GM21515 (cell line): ENCODE measurements around the gene TRIOBP.

ENCODE experiments used
- ATAC-seq: cut with Tn5 transposase; IDR thresholded peaks from one replicate; pipeline ENCODE4 v1.9.1; 2021; ENCODE audit not compliant: unreplicated experiment

TRIOBP gene

DNA sequence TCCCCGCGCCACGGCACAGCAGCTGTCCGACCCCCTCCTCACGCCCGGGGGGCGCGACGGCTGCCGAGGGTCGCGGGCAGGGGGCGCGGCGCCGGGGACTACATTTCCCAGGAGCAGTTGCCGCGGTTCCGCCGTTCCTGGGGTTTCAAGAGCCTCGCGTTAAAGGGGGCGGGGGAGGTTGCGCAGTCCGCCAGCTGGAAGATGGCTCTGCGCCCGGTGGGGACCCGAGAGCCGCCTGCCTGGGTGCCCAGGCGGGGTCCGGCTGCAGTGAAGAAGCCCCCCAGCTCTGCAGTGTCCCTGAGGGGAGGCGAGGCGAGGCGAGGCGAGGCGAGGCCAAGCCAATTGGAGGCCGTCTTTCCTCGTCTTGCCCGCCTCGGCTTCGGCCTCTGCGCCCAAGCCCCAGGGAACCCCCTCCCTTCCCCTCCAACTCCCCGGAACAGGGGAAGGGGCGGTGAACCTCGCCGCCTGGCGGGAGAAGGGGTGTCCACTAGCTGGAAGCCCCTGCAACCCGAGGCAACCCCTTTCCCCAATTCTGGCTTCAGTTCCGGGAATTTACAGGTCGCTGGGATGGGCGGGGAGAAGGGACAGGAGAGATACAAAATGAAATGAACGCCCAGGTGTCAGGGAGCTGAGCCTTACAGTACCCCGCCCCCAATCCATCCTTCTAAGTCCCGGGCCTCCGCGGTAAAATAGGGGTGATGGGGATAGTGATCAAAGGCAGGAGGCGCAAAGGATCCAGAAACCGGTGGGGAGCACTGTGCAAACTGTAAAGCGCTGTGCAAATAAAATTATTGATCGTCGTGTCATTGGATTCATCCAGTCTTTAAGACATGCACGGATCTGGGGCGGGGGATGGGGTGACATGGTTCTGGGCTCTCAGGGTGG, 105.7 kb downstream of the TRIOBP start:
- ATAC-seq: no peak

DNA sequence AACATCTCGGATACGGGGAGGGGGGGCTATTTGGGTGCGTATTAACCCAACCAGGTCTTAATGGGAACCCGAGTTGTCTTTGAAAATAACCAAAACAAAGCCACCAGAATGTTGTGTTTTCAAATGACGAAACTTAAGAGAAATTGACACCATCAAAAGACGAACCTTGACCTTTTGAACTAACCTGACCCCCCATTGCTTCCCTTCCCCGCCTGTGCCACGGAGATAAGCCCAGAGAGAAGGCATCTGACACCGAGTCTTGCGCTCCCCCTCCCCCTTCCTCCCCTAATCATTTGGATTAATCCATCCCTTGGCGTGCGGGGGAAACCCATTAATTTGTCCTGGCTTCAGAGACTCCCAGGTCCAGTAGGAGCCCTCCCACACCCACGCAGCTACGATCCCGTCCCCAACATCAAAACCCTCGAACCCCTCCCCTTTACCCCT, 106.4 kb downstream of the TRIOBP start:
- ATAC-seq: no peak

DNA sequence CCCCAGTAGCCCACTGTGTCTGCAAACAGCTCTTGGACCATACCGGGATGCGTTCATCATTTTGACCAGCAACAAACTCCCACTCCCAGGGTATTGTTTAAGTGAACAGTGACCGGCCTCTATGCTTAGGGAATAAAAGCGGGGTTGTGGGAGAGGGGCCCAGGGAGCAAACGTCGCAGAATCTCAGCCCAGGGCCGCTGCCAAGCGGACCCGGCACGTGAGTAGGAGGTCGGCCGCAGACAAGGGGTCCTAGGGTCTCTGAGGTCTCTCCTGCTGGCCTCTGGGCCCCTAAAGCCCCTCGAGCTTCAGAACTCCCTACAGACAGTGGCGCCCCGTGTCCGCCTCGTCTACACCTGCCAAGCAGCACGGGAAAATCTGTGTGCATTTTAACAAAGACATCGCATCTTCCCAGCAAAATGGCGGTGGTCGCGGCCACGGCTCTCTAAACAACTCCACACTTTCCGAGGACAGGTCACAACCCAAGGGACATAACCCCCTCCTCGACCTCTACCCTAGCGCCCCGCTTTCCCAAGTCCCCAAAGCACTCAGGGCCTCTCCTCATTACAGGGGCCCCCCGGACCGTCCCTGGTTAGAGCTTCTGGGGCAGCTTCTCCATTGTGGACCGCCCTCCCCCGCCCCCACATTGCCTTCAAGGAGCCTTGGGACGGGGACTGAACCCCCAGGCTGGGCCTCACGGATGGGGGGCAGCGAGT, 106.9 kb downstream of the TRIOBP start:
- ATAC-seq: no peak

DNA sequence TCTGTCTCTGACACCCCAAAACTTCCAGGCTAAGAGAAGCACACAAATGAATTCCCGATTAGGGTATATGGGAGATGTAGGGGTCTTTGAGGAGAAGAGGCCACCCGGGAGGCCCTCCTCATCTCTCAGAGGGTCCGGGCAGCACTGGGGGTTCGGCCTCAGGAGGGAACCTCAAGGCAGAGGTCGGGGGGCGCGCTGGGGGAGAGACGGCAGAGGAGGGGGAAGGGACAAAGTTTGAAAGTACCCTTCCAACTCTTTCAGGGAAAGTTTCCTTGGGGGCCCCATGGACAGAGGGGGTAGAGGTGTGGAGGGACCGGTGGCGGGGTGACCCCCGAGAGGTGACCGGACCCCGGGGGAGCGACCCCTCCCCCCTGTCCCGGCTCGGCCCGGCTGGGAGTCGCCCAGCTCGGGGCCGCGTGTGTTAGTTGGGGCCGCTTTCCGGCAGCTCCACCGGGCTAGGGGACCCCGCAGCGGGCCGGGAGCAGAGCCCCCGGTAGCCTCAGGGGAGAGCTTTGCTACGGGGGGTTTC, 107.6 kb downstream of the TRIOBP start:
- no peak for ATAC-seq

DNA sequence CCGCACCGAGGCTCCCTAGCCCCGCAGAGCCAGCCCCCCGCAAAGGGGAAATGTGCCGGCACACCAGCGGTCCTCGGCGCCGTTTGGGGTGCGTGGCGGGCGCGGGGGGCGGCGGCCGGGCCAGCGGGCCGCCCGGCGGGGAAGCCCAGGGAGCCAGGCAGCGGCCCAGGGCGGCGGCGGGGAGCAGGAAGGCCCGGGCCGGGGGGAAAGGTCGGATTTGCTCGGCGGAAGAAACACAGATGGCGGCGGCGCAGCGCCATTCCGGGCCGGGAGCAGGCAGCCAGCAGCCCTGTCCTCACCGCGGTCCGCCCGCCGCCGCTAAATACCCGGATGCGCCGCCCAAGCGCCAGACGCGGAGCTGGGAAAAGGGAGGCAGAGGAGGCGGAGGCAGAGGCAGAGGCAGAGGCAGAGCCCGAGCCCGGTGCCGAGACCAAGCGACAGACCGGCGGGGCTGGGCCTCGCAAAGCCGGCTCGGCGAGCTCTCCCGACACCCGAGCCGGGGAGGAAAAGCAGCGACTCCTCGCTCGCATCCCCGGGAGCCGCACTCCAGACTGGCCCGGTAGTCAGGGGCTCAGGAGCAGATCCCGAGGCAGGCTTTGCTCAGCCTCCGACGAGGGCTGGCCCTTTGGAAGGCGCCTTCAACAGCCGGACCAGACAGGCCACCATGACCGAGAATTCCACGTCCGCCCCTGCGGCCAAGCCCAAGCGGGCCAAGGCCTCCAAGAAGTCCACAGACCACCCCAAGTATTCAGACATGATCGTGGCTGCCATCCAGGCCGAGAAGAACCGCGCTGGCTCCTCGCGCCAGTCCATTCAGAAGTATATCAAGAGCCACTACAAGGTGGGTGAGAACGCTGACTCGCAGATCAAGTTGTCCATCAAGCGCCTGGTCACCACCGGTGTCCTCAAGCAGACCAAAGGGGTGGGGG, 108.3 kb downstream of the TRIOBP start:
- ATAC-seq: no peak

DNA sequence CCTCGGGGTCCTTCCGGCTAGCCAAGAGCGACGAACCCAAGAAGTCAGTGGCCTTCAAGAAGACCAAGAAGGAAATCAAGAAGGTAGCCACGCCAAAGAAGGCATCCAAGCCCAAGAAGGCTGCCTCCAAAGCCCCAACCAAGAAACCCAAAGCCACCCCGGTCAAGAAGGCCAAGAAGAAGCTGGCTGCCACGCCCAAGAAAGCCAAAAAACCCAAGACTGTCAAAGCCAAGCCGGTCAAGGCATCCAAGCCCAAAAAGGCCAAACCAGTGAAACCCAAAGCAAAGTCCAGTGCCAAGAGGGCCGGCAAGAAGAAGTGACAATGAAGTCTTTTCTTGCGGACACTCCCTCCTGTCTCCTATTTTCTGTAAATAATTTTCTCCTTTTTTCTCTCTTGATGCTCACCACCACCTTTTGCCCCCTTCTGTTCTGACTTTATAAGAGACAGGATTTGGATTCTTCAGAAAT, 109.0 kb downstream of the TRIOBP start:
- ATAC-seq: no peak

DNA sequence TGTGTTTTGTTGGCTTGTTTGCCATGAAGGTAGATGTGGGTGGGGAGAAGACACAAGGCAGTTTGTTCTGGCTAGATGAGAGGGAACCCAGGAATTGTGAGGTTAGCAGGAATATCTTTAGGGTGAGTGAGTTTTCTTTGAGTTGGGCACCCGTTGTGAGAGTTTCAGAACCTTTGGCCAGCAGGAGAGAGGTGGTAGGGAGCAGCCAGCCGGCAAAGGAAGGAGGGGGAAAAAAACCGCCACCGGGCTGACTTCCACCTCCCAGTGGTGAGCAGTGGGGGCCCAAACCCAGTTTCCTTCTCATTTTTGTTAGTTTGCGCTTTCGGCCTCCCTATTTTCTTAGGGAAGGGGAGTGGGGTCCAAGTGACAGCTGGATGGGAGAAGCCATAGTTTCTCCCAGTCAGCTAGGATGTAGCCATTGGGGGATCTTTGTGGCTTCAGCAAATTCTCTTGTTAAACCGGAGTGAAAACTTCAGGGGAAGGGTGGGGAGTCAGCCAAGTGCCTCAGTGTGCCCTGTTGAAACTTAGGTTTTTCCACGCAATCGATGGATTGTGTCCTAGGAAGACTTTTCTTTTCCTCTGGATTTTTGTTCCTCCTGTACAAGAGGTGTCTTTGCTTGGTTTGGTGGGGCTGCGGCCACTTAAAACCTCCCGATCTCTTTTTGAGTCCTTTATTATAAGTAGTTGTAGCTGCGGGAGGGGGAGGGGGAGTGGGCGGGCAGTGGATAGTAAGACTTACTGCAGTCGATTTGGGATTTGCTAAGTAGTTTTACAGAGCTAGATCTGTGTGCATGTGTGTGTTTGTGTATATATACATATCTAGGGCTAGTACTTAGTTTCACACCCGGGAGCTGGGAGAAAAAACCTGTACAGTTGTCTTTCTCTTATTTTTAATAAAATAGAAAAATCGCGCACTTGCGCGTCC, 109.8 kb downstream of the TRIOBP start:
- no peak for ATAC-seq

DNA sequence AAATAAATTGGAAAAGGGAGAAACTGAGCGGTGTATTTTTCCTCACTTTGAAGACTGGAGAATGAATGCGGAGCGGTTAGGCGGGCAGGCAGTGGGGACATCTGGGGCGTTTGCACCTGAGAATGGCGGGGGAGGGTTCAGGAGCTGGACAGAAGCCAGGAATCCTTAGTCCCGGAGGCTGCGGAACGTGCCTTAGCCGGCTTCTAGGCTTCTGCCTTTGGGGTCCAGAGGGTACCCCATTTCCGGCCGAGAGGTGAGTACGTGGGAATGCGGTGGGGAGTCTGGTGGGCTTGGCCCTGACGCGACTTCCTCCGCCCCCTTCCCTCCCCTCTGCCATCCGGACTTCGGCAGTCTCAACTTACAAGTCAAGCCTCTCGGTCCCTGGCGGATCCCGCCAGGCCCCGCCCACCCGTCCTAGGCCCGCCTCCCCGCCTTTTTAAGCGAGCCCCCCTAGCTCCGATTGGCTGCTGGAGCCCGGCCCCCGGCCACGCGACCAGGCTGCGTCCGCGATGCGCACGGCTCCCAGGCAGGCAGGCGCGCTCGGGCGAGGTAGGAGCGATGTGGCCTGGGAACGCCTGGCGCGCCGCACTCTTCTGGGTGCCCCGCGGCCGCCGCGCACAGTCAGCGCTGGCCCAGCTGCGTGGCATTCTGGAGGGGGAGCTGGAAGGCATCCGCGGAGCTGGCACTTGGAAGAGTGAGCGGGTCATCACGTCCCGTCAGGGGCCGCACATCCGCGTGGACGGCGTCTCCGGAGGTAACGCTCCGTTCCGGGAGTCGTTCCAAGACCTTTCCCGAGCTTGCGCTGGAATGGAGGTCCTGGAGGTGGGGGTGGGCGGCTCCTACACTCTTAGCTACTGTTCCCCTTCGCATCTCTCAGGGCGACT, 110.8 kb downstream of the TRIOBP start, which contains the start of gene GCAT:
Gene GCAT (plus strand): TSS at position 525 of the 884 bp plus-strand sequence. CDS start 34 bp downstream, at position 559.
- peak; percentile 82 for ATAC-seq

DNA sequence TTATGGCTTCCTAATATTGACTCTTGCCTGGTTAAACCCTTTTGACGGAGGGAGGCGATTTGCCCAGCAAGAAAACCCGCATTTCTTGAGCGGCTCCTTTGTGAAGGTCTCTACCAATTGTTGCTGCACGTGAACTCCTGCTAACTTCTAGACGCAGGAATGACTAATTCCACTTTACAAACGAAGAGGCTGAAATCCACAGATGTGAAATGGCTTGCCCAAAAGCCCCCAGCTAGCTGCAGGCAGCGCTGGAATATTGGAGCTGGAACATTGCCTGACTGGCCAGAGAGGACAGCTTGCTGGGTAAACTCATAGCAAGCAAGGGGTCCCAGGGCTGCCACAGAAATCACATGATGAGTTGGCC, 111.4 kb downstream of the TRIOBP start:
- no peak for ATAC-seq

DNA sequence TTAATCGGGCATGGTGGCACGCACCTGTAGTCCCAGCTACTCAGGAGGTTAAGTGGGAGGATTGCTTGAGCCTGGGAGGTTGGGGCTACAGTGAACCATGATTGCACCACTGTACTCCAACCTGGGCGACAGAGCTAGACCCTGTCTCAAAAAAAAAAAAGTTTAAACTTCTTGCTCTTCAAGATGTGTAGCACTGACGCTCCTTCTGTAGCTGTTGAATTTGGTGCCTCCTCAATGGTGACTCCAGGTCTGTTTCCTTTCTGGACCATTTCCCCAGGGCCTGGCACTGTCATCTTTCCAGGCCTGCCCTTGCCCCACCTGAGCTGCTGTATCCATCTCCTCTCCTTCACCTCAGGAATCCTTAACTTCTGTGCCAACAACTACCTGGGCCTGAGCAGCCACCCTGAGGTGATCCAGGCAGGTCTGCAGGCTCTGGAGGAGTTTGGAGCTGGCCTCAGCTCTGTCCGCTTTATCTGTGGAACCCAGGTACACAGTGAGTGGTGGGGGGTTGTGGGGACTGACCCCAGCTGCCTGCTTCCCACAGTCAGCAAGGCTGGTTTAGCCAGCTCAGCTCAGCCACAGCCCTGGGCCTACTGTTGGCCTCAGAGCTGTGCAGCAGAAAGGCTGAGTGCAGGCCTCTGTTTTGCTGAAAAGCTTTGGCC, 113.0 kb downstream of the TRIOBP start:
- no peak for ATAC-seq

DNA sequence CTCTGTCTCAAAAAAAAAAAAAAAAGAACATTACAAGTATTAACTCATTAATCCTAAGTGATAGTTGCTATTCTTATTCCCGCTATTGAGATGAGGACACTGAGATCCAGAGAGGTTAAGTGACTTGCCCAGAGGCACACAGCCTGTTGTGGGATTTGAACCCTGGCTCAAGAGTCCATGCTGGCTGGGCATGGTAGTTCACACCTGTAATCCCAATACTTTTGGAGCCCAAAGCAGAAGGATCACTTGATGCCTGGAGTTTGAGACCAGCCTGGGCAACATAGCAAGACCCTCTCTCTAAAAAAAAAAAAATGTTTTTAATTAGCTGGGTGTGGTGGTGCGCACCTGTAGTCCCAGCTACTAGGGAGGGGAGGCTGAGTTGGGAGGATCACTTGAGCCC, 115.0 kb downstream of the TRIOBP start:
- ATAC-seq: no peak

DNA sequence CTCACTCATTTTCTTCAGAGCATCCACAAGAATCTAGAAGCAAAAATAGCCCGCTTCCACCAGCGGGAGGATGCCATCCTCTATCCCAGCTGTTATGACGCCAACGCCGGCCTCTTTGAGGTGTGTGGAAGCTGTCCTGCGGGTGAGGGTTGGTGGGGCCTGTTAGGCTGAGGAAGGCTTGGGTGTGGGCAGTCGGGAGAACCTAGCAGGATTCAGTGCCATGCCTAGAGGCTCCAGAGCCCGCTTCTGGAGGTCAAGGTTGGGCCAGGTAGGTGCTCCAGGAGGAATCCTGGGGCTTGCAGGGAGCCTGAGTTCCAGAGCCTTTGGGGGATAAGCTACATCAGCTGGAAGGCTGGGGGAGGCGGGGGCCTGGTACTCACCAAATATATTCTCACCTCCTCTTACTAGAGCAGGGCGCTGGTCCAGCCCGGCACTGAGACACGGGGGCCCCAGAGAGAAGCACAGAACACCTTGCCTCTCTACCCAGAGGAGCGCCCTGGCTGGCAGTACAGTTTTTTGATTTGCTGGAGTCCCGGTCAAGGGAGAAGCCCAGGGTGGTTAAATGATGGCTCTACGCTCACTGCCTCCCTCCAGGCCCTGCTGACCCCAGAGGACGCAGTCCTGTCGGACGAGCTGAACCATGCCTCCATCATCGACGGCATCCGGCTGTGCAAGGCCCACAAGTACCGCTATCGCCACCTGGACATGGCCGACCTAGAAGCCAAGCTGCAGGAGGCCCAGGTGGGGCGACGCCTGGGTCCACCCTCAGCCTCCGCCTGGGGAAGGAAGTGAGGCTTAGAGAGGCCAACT, 116.2 kb downstream of the TRIOBP start:
- no peak for ATAC-seq

DNA sequence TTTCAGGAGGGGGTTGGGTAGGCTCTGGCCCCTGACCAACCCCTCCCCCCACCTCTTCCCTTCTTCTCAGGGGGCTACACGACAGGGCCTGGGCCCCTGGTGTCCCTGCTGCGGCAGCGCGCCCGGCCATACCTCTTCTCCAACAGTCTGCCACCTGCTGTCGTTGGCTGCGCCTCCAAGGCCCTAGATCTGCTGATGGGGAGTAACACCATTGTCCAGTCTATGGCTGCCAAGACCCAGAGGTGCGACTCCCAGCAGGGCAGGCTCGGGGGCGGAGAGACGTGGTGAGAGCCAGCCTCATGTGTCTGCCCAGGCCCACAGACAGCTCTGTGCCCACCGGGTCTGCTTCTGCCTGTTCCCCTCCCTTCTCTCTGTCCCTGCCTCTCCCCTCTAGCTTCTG, 118.7 kb downstream of the TRIOBP start:
- no peak for ATAC-seq

DNA sequence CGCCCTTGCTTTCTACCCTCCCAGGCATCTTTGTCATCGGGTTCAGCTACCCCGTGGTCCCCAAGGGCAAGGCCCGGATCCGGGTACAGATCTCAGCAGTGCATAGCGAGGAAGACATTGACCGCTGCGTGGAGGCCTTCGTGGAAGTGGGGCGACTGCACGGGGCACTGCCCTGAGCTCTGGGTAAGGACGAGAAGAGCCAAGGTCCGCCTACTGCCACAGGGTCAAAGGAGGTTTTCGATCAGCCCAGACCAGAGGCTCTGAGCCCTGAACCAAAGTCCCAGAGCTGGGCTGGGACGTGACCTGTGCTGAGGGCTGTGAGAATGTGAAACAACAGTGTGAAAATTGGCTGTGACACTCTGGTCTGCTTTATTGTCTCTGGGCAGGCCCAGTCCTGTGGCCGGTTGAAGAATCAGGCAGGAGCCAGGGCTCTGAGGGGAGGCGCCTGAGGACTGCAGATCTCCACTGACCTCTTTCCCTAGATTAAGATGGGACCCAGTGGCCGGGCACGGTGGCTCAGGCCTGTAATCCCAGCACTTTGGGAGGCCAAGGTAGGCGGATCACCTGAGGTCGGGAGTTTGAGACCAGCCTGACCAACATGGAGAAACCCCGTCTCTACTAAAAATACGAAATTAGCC, 119.8 kb downstream of the TRIOBP start:
- ATAC-seq: no peak

DNA sequence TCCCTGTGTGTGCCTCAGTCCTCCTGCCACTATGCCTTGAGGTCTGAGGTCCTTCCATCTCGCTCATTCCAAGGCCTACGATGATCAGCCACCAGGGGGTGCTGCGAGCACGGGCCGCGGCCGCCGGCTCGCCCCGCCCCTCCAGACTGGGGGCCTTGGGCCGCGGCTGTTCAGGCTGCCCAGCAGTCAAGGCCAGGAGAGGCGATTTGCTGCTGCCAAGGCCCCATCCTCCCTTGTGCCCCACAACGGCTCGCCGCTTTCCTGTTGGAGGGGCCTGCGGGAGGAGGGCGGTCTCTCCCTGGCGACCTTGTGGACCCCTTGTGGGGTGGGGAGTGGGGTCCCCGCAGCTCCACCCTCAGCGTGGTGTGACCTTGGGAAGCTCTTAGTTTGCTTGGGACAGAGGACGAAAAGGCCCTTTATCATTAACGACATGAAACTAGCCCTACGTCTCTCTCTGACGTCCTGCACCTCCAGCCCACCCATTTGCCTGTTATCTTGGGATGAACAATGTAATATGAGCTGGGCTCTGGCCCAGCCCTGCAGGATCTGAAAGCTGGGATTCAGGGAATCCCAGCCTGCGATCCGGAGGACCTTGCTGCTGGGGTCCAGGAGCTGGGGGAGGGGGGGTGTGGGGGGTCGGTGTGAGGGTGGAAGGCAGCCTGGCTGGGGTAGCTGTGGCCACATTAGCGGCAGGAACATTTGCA, 121.0 kb downstream of the TRIOBP start:
- ATAC-seq: peak; percentile 52

DNA sequence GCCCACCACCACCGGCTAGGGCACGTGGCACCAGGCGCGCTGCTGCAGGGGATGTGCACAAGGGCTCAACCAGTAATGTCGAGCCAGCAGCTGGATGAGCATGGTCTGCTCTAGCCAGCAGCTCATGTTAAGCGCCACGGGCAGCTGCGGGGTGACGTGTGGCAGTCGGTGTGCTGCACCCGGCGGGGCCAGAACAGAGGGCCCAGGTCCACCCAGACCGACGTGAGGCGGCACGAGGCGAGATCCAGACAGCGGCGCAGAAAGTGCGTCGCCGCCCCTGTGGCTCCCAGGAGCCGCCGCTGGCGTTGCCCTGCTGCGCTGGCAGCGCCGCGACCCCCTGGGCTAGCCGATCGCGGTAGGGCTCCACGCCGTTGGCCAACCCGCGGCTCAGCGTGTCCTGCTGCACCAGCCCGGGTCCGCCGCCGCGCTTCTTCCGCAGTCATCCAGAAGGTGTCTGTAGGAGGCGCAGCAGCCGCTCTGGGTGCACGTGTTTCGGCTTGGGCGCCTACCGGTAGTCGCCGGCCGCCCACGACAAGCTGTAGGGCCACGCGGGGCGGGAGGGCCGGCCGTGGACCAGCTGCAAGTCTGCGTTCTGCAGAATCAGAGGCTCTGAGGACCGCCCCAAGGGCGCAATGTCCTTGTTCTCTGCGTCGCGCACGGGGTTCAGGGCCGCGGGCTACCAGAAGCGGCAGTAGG, 121.7 kb downstream of the TRIOBP start:
- no peak for ATAC-seq
